NCI-H1105 treated with DMSO at 0.1 percent for 48 hours (cell line): Measurements from ENCODE around the gene CNTNAP2.

Experiments
- DNase-seq: peaks from one replicate; lab custom pipeline; 2025; lab: John Stamatoyannopoulos, UW

CNTNAP2 gene

DNA sequence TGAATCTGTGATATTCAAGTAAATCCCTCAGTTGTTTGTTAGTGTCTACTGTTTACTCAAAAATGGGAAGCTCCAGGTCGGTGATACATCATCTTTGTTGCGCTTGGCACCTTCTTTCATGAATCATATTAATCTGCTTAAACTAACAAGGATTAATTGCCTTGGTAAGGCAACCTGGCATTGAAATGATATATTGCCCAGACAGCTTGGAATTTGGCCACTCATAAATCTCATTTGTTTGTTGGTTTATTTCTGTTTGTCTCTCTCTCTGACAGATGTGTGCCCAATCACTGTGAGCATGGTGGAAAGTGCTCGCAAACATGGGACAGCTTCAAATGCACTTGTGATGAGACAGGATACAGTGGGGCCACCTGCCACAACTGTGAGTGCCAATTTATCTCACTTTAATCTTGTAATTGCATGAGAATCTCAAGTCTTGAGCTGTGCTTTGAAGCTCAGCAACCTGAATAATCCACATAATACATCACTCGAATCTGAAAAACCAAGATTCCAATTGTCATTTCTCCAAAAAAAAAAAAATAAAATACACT is 1369.1 kb downstream of the CNTNAP2 start:
- peak; percentile 87 for DNase-seq

DNA sequence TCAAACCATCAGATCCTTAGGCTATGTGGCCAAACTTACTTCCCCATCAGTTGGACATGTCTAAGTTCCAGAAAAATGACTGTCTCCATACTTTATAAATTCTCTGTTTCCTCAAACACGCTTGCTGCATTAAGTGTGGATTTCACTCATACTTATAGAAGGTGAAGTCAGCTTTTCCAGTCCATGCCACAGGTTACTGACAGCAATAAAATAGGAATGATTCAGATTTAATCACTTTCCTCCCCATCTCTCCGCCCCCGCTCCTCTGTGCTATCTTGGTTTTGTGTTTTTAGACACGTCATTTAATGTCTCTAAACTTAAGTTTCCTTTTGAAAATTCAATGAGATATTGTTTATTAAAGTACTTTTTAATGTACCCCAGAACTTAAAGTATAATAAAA is 1376.0 kb downstream of the CNTNAP2 start:
- DNase-seq, result no peak

DNA sequence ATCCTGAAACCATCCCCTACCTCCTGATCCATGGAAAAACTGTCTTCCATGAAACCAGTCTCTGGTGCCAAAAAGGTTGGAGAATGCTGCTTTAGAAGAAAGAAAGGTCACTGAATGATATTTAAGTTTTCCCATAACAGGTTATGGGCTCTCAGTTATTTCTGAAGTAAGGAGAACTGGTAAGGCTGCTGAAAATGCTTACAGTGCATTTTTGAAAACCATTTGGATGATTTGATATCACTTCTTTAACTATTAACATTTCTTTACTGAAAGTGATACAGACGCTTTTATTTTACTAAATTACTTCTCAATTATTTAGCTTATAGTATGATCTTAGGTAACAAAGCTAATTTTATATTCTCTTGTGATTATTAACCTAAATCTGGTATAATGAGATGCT is 1379.6 kb downstream of the CNTNAP2 start:
- DNase-seq, result no peak

DNA sequence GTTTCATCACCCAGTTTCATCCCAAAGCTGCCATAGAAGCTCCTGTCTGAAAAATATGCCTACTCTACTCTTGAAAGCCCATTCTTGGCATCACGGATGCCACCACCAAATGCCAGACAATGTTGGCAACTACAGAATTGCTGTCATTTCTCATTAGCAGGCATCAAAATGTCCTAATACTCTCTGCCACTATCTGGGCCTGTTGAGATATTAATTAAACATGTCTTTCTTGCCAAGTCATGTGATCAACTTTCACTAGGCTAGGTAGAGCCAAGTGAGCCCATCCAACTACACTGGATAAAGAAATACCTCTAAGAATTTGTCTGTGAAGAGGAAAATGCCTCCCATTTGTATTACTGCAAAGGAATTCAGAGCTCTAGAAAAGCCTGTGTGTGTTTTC is 1380.6 kb downstream of the CNTNAP2 start:
- no peak for DNase-seq

DNA sequence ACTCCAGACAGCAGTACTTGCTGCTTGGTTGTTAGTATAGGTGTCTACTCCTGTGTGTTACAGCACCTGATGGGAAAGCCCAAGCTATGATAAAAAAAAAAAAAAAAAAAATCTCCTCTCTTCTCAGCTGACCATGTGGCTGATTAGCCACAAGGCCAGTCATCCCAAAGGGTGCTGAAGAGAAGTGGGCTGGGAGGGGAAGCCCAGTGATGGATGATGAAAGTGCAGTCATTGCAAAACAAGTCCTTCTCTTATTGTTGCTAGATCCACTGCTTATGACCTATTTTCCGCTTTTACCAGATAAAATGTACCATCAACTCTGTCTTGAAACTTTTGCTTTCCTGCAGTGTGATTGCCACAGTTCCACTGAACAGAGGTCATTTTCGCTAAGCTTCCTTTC is 1381.5 kb downstream of the CNTNAP2 start:
- DNase-seq, result no peak

DNA sequence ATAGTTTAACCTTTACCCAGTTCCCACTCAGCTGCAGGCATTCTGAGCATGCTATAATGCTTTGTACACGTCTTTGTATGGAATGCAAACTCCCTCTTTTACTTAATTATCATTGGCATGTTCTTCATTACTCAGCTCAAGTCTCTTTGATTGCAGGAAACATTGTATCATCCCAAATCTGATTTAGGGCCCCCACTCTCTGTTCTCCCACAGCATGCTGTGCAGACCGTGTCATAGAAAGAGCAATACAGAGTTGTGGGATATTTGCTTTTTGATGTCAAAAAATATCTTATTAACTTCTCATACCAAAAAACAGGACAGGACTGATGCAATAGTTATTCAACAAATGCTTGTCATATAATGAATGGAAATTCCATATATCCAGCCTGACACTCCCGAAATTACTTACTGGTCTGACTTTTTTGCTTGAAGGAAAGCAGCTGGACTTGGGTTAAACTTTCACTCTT is 1392.5 kb downstream of the CNTNAP2 start:
- DNase-seq, result no peak

DNA sequence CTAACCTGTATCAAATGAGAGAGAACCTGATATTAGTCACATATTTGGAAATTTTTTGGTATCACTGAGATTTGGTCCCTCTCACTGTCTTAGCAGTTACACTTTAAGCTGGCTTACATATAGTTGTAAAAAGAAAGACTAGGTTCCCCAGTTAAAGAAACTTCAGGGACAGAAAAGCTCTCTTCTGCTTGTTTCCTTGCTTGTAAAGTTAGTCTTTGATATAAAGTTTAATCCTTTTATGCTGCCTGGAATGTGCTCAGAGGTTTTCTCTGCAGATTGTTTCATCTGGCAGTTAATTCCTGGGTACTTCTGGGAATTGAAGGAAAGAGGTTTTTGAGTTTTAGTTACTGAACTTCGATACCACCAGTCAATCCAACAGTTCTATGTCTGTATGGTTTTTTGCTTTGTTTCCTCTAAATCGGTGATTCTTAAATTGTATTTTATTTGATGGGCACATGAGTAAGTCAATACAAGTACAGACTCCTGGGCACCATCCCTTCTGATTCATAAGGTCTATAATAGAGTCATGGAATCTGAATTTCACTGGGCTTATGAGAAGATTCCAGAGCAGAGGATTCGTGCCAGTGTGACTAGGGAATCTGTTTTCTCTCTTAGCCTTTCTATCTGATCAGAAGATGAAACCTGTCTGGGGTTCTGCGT is 1393.1 kb downstream of the CNTNAP2 start:
- no peak for DNase-seq

DNA sequence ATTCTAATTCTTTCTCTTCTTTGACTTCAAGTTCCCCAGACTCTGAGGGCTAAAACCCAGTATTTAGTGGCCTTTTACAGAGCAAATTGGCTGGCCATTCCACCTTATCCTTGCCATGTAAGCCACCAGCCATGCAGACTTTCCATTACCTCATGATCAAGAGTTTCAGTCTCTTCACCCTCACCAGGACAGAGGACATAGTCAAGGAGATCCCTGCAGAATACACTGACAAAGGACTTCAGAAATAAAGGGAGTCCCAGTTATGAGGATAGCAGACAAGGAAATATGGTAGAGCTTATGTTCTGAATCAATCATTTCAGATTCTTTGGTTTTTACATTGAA is 1393.6 kb downstream of the CNTNAP2 start:
- no peak for DNase-seq

DNA sequence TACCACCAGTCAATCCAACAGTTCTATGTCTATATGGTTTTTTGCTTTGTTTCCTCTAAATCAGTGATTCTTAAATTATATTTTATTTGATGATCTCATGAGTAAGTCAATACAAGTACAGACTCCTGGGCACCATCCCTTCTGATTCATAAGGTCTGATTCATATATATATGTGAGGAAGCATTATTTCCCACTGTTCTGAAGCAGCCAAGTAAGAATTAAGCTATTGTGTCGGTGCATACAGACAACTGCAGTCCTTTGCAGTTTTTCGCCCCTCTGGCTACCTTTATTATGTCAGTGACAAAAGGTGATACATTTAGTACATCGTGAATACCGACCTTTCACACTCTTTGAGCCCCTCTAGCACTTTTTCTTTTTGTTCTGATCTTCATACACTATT is 1394.3 kb downstream of the CNTNAP2 start:
- DNase-seq, result no peak

DNA sequence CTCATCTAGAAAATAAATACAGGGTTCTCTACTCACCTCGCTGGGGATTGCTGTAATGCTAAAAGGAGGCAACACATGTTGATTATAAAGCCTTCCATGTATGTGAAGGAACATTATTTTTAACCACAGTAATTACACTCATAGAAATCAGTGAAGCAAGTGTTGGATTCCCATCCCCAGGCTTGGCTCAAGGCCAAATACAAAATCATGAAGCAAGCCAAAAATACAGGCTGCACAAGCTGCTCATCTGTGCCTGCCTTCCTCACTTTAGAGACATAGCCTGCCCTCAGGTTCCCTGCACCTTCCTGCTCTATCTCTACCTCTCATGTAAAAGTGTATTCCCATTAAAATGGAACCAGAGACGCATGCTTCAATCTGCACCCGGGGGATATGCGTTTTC is 1396.8 kb downstream of the CNTNAP2 start:
- DNase-seq, result peak; percentile 16

DNA sequence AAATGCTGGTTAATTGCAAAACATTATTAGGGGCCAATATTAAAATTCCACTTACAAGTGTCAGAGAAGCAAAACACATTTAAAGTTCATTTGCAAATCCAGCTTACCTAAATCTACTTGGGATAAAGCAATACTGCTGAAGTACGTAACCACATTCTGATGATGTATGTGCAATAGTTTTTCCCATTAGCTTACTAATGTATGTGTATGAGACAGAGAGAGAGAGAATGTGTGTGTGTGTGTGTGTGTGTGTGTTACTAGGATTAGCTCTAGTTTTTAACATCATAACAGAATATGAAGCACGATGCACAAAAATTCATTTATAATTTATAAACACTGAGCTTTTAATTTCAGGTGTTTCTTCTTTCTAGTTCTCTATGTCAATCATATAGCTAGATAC is 1399.8 kb downstream of the CNTNAP2 start:
- no peak for DNase-seq

DNA sequence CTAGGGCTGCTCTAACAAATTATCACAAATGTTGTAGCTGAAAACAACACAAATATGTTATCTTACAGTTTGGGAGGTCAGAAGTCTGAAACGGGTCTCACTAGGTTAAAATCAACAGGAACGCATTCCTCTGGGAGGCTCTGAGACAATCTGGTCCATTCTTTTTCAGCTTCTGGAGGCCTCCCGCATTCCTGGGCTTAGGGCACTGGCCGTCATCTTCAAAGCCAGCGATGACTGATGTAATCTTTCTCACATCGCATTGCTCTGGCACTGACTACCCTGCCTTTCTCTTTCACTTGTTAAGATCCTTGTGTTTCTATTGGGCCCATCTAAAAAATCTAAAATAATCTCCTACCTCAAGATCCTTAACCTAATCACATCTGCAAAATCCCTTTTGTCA is 1402.5 kb downstream of the CNTNAP2 start:
- DNase-seq, result no peak

DNA sequence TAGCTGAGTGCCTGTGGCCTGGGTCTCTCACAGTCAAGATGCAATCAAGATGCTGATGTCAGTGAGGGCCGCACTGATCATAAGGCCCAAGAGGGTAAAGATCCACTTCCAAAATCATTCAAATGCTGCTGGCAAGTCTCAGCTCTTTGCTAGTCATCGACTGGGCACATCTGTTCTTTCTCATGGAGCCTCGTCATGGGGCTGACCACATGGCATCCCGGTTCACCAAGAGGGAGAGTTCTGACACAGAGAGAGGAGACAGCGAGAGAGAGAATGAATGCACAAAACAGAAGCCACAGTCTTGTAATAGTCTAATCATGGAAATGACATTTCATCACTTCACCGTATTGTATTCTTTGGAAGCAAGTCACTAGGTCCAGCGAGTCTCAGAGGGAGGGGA is 1406.5 kb downstream of the CNTNAP2 start:
- no peak for DNase-seq

DNA sequence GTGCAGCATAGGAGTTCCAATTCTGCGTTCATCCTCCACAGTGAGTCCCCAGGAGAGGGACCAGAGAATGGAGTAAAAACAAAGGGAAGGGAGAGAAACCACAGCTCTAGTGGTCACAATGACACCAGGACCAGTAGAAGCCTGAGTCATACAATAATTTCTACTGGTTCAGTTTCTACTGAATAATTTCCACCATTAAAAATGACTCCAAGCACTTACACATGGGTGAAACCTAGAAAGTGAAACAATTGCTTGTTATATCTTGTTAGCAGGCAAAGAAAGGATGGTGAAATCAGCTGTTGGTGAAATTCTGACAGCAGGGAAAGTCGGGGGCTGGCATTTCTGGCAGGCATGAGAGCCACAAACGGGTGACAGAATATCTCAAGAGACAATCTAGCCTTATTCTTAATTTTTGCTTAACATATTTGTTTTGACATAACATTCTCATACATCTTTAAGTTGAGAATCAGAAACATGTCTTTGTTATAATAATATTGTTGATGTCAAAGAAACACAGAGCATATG is 1408.2 kb downstream of the CNTNAP2 start:
- DNase-seq, result no peak

DNA sequence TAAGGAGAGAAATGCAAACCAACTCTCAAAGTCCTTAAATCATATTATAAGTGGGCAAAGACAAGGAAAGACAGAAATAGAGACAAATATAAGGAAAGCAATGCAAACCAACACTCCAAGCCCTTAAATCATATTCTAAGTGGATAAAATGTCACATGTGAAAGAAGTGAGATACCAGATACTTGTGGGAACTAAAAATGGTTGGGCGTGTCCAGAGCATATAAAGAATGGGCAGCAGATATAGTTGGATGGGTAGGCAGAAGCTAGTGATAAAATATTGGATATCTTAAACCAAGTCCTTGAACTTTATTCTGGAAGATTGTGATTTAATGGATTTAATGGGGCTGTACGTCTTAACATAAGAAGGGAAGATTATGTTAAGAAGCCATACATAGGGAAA is 1408.7 kb downstream of the CNTNAP2 start:
- DNase-seq, result no peak

DNA sequence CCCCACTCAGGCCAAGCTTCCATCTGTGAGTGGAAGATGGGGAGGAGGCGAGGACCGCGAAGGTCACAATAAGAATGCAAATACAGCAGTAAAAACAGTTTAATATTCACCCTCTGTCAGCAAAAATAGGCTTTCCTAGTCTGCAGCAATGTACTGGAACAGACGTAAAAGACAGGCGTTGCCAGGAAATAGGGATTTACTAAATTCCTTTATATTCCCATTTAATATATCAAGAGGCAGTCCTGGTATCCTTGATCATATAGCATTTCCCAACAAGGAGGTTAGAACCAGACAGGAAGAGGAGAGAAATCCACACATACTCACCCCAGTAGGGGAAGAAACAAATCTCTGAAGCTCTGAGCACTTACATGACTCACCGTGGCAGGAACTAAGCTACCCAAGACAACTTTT is 1419.1 kb downstream of the CNTNAP2 start:
- DNase-seq, result no peak

DNA sequence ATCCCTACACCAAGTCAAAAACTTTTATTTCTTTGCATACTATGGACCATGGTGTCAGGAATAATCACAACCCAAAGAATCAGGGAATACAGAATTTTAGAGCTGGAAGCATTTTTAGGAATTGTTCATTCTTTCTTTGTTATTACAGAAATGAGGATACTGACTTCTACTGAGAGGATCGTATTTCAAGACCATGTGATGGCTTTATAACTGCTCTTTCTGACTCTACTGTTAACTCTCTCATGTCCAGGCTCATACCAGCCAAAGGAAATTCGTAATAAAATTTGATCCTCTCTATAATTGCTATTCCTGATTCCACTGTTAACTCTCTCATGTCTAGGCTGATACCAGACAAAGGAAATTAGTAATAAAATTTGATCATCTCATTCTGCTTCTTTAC is 1423.1 kb downstream of the CNTNAP2 start:
- no peak for DNase-seq

DNA sequence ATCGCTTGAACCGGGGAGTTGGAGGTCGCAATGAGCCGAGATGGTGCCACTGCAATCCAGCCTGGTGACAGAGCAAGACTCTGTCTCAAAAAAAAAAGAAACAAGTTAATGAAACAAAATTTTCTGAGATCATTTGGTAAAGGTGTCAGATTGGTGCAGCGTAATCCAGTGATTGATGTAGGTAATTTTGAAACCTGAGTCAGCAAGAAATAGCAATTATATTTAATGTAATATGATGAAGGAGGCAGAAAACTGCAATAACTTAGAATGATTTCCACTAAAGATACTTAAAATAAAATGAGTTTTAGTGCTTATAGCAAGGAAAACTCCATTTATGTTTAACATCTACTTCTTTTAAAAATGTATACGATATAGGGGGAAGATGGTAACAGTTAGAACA is 1424.1 kb downstream of the CNTNAP2 start:
- no peak for DNase-seq

DNA sequence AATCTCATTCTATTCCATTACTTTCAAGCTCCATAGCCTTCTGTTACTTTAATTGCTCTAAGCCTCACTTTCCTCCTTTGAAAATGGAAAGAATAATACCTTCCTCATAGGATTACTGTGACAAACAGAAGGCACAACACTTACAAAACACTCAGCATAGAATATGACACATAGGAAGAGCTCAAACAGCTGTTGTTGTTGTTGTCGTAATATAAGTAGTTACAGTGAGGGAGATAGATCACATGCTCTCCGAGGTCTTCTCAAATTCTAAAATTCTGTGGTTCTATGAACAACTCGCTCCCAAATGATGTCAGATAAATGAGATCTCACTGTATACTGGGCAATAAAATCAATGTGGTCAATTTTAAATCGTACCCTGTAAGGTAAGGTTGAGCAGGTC is 1424.7 kb downstream of the CNTNAP2 start:
- no peak for DNase-seq

DNA sequence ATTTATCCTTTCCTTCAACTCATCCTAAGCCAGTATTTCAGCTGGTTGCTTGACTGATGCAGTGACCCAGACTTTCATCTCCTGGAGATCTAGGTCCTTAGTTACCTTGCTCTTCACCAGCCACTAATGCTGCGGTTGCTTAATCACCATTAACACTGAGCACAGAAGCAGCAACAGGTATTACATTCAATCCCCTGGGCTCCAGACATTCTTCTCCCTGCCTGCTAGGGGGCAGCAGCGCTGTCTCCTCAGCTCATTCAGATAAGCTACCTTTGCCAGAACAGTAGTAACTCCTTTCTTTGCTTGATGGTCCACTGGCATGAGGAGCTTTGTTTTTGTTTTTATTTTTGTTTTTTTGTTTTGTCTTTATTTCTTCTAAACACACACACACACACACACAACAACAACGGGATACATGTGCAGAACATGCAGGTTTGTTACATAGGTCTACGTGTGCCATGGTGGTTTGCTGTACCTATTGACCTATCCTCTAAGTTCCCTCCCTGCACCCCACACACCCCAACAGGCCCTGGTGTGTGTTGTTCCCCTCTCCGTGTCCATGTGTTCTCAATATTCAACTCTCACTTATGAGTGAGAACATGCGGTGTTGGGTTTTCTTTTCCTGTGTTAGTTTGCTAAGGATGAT is 1430.8 kb downstream of the CNTNAP2 start:
- DNase-seq, result no peak

DNA sequence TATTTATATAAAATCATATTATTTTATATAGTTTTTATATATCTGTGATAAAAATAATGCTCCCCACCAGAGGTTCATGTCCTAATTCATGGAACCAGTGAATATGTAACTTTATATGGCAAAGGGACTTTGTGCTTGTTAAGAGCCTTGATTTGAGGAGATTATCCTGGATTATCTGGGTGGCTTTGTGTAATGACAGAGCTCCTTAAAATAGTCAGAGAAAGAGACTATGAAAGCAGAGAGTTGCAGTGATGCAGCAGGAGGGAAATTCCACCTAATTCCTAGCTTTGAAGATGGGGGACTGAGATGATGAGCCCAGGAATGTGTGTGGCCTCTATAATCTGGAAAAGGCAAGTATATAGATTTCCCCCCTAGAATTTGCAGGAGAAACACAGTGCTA is 1439.7 kb downstream of the CNTNAP2 start:
- no peak for DNase-seq

DNA sequence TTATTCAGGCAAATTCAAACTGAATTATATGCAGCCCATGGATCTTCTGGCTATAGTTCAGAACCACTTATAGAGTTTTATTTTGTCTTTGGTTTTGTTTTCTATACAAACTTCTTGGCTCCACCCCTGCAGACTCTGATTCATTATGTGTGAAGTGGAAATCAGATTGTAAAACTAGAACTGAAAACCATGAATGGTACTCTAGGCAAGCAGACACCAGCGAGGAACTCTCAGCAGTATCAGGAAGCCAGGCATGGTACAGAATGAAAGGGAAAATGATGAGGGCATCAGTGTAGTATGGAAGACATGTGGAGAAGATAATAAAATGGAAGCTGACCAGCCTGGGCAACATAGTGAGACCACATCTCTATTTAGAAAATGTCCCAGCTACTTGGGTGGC is 1447.1 kb downstream of the CNTNAP2 start:
- DNase-seq, result no peak

DNA sequence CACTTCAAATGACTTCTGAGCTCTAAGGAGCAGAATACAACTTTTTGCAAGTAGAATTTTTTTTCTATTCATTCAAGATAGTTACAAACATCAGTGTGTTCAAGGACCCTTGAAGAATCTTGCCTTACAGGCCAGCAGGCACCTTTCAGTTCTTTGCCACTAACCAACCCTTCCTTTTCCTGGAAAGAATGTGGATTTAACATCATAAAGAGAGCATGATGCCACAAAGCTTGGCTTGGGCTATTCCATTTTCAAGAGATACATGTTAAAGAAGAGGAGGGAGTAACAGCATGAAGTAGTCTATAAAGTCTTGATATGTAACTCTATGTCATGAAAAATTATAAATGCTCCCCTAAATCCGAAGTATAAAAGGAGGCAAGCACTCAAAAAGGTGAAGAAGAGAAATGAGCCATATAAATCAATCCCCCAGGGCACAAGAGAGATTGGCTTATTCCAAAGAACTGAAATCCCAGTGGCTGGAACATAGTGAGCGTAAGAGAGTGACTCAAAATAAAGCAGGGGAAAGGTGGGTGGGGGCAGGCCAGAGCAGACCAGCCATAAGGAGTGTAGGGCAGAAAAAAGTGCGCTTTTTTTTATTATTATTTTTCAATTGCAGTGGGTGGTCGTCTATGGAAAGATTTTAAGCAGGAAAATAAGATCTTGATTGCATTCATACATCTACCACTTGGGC is 1448.3 kb downstream of the CNTNAP2 start:
- DNase-seq, result no peak
